GM20431 (cell line): Measurements from ENCODE around the gene ABTB2.

Experiments used
- in situ Hi-C: fragments of 300-500 bp; cut with MseI, MboI; formaldehyde crosslinking; loops from one replicate; pipeline ENCODE4 v1.15.0; 2020; ENCODE audit warnings: low sequenced_read_pairs; ENCODE audit not compliant: unreplicated experiment

ABTB2 gene

GRCh38 chr11:34147581-34147980 lies 210.2 kb downstream of the ABTB2 start:
- in situ Hi-C loops: no loop called here

GRCh38 chr11:34146866-34147265 lies 210.9 kb downstream of the ABTB2 start:
- in situ Hi-C loops: no loop called here

GRCh38 chr11:34146411-34146810 lies 211.4 kb downstream of the ABTB2 start:
- in situ Hi-C loops: no loop called here

GRCh38 chr11:34145847-34146381 lies 211.9 kb downstream of the ABTB2 start:
- in situ Hi-C loops: no loop called here

- in situ Hi-C loops: no loop called here
Observed at GRCh38 chr11:34145073-34145472, 212.7 kb downstream of the ABTB2 start.

GRCh38 chr11:34143048-34143447 lies 214.8 kb downstream of the ABTB2 start:
- in situ Hi-C loops: no loop called here

GRCh38 chr11:34140149-34140548 lies 217.7 kb downstream of the ABTB2 start:
- in situ Hi-C loops: no loop called here

- in situ Hi-C loops: no loop called here
Observed at GRCh38 chr11:34139346-34139745, 218.5 kb downstream of the ABTB2 start.

- in situ Hi-C loops: no loop called here
Observed at GRCh38 chr11:34136420-34136819, 221.4 kb downstream of the ABTB2 start.

GRCh38 chr11:34135439-34135838 lies 222.4 kb downstream of the ABTB2 start:
- in situ Hi-C loops: no loop called here

- in situ Hi-C loops: no loop called here
Observed at GRCh38 chr11:34134765-34135164, 223.0 kb downstream of the ABTB2 start.

- in situ Hi-C loops: no loop called here
Observed at GRCh38 chr11:34132261-34132965, 225.4 kb downstream of the ABTB2 start.

GRCh38 chr11:34128824-34129223 lies 229.0 kb downstream of the ABTB2 start:
- in situ Hi-C loops: no loop called here

GRCh38 chr11:34126959-34127848 lies 230.6 kb downstream of the ABTB2 start:
- in situ Hi-C loops: no loop called here

- in situ Hi-C loops: no loop called here
Observed at GRCh38 chr11:34124885-34125668, 232.7 kb downstream of the ABTB2 start.

GRCh38 chr11:34120651-34121050 lies 237.2 kb downstream of the ABTB2 start:
- in situ Hi-C loops: no loop called here

- in situ Hi-C loops: no loop called here
Observed at GRCh38 chr11:34114471-34114870, 243.3 kb downstream of the ABTB2 start.

GRCh38 chr11:34114014-34114413 lies 243.8 kb downstream of the ABTB2 start:
- in situ Hi-C loops: no loop called here

- in situ Hi-C loops: no loop called here
Observed at GRCh38 chr11:34111722-34112270, 246.0 kb downstream of the ABTB2 start.

- in situ Hi-C loops: no loop called here
Observed at GRCh38 chr11:34105957-34106504, 251.8 kb downstream of the ABTB2 start.
